ENCODE data around the gene TBC1D2.
A peak's percentile ranks its signal among the peaks of the same experiment; 100 is the strongest.

TBC1D2 gene

DNA sequence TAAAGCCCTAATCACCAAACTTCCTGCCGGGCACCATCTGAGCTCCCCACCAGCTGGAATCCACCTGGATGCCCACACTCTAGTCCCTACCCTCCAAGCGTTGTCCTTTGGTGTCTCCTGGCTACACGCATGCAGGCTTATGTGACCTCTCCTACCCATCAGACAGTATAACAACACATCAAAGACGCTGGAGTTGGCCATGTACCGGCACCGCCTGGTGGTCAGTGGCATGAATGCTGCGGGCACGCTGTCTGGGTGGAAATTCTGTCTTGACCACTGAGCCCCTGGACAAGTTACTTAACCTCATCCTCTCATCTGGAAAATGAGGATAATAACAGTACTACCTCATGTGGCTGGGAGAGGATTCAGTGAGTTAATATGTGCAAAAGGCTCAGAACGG is 39.6 kb downstream of the TBC1D2 start:
- DNase-seq (ENCODE audit: low read depth in 3 of 3): no peak

DNA sequence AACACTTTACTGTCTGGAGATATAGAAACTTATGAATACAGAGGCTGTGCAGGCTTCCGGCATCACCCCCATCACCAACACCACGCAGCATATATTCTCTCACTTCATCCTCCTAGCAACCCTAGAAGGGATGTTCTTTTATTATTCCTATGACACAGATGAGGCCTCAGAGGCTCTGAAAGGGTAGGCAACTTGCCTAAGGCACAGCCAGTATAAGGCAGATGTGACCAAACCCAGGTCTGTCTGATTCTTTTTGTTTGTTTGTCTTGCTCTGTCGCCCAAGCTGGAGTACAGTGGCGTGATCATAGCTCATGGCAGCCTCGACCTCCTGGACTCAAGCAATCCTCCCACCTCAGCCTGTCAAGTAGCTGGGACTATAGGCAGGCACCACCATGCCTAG is 40.2 kb downstream of the TBC1D2 start:
- no peak for DNase-seq (ENCODE audit: low read depth in 3 of 3)

DNA sequence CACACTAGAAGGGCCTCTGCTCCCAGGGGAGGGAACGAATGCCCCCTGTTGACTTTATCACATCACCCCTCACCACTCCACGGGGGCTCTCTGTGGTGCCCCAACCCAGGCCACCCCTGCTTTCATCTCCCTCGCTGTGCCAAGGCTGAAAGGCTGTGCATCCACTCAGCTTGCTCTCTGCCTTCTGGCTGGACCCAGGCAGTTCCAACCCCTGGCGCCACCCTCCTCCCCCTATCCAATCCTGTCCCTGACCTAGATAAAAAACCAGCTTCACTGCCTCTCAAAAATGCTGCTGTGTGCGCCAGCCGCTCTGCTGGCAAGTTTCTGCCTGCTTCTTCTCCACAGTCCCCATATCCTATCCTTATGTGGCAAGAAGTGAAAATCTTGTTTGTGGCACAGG is 40.6 kb downstream of the TBC1D2 start:
- no peak for DNase-seq (ENCODE audit: low read depth in 3 of 3)

- DNase-seq (ENCODE audit: low read depth in 3 of 3): no peak
Observed at GRCh38 chr9:98211260-98211659, 44.2 kb downstream of the TBC1D2 start.

DNA sequence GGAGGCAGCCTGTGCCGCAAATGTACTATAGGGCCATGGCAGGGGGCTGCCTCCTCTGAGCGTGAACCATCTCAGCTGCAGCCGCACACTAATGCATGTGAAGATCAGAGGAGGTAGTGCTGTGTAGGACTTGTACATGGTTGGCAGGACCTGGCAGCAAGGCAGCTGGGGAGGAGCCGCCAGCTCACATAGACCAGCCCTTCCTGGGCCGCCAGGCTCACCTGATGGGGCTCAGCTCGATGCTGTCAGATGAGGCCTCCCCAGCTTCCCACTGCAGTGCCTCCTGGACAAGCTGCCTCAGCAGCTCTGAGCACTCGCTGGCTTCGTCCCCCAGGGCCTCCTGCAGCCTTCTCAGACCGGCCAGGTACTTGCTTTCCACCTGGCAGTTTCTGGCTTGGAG is 45.0 kb downstream of the TBC1D2 start:
- no peak for DNase-seq (ENCODE audit: low read depth in 3 of 3)

DNA sequence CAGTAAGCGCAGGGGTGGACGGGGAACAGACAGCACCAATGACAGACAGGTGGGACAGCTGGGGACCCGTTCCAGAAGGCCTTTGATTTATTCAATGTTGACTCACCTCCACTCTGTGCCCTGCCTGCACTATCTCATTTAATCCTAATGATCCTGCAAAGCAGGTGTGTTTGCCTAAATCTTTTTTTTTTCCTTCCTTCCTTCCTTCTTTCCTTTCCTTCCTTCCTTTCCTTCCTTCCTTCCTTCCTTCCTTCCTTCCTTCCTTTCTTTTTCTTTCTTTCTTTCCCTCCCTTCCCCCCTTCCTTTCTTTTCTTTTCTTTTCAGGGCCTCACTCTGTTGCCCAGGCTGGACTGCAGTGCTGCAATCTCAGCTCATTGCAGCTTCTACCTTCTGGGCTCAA is 45.9 kb downstream of the TBC1D2 start:
- DNase-seq (ENCODE audit: low read depth in 3 of 3): no peak

- no peak for DNase-seq (ENCODE audit: low read depth in 3 of 3)
Observed at GRCh38 chr9:98208635-98209034, 46.8 kb downstream of the TBC1D2 start.

- no peak for DNase-seq (ENCODE audit: low read depth in 3 of 3)
Observed at GRCh38 chr9:98207606-98208005, 47.8 kb downstream of the TBC1D2 start.

GRCh38 chr9:98206754-98207153 is 48.7 kb downstream of the TBC1D2 start:
- no peak for DNase-seq (ENCODE audit: low read depth in 3 of 3)

- DNase-seq (ENCODE audit: low read depth in 3 of 3): no peak
Observed at GRCh38 chr9:98204692-98205091, 50.8 kb downstream of the TBC1D2 start.

DNA sequence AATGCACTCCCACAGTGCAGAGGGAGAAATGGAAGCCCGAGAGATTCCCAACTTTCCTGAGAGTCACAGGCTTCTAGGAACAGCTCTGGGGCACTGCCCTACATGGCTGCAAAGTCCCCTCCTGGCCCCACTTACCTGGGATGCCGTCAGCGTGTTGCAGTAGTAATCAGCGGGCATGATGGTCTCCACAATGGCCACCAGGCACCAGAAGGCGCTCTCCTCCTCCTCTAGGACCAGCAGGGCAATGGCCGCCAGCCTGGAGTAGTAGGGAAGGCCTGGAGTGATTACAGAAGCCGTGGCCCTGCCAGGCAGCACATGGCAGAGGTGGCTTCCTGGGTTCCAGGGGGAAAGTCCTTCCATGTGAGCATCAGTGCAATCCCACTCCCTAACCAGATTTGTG is 52.3 kb downstream of the TBC1D2 start:
- no peak for DNase-seq (ENCODE audit: low read depth in 3 of 3)

GRCh38 chr9:98202252-98202651 is 53.2 kb downstream of the TBC1D2 start:
- DNase-seq (ENCODE audit: low read depth in 3 of 3): no peak

DNA sequence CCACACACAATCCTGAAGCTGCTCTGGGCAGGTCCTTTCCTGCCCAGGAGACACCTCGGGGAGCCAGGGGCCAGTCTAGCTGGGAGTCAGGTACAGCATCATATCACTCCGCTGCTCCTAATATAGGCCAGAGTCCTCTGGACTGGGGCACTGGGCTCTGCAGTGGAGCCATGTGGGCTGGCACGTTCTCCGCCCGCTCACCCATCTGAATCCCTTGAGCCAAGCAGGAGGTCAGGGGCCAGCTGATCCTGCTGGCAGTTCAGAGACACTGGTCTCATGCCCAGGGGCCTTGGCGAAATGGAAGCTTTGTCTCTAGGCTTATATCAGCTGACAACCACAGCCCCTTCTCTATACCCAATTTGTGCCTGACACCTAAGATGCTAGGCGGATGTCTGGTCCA is 53.7 kb downstream of the TBC1D2 start:
- DNase-seq (ENCODE audit: low read depth in 3 of 3): no peak

DNA sequence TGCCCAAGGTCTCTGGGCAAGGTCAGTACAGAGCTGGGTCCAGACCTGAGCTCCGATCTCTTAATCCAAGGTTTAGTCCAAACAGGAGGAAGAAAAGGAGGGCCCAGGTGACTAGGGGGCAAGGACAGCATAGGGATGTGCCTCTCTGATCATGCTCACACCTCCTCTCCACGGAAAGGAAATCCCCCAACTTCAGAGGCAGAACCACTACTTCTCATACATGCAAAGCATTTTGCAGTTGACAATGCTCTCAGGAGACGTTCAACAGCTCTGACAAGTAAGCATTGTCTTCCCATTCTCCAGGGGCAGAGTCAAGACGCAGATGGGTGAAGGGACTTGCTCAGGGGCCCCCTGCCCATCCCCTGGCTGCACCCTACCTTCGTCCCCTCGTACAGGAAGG is 54.3 kb downstream of the TBC1D2 start:
- no peak for DNase-seq (ENCODE audit: low read depth in 3 of 3)

- DNase-seq (ENCODE audit: low read depth in 3 of 3): no peak
Observed at GRCh38 chr9:98199388-98200033, 55.9 kb downstream of the TBC1D2 start.

GRCh38 chr9:98195671-98196070 is 59.8 kb downstream of the TBC1D2 start:
- no peak for DNase-seq (ENCODE audit: low read depth in 3 of 3)

- DNase-seq (ENCODE audit: low read depth in 3 of 3): no peak
Observed at GRCh38 chr9:98193336-98193944, 62.0 kb downstream of the TBC1D2 start.

DNA sequence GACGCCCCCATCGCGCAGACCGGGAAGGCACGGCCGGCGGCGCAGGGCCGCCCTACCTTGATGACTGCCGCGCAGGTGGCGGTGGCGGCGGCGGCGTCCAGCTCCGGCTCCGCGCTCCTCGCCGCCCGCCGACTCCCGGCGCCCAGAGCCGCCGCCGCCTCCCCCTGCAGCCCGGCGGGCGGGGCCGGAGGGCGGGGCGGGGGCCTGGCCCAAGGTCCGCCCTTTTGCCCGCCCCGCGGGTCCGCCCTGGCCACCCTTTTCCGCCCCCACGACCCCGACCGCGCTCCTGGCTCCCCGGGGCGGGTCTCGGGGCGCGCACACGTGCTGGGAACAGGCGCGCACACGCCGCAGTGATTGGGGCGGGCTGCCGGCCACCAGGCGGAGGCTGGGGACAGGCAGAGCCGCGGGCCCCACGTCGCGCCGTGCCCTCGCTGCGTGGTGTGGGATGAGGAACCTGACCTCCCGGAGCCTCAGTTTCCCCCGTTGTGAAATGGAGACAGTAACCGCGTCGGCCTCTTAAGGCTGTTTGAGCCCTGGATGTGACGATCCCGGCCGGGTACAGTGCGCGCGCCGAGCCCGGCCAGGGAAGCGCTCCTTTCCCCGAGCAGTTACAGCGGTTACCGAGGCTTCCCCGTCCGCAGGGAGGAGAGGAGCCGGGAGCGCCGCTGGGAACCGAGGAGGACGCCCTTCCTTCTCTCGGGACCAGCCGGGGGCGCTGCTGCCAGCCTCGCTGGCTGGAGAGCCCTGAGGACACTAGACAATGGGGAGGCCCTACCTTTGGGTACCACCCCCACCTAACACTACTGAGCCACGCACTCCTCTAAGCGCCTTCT is 62.7 kb downstream of the TBC1D2 start, which contains the start of gene CORO2A:
Gene CORO2A (minus strand): TSS at position 135 of the 833 bp plus-strand sequence. CDS start 34,977 bp downstream, outside the sequence.
- peak; percentile 35 to 71 (median 43) for DNase-seq (ENCODE audit: low read depth in 3 of 3)

GRCh38 chr9:98191671-98192502 is 63.6 kb downstream of the TBC1D2 start:
- DNase-seq (ENCODE audit: low read depth in 3 of 3): peak in 1 of 3 experiments; percentile 6

GRCh38 chr9:98191181-98191608 is 64.3 kb downstream of the TBC1D2 start:
- DNase-seq (ENCODE audit: low read depth in 3 of 3): no peak

DNA sequence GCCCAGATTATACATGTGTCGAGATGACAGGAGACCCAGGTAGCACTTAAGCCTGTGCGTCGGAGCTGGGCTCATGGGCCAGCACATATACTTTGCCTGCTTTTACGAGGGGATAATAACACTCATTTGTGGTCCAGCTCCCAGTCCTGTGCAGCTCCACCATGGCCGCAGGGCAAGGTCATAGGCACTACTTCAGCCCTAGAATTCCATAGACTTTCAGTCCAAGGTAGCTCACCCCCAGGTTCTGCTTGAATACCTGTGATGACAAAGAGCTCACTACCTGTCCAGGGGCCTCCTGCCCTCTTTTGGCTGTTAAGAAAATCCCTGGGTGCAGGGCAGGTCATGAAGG is 64.7 kb downstream of the TBC1D2 start:
- no peak for DNase-seq (ENCODE audit: low read depth in 3 of 3)

DNA sequence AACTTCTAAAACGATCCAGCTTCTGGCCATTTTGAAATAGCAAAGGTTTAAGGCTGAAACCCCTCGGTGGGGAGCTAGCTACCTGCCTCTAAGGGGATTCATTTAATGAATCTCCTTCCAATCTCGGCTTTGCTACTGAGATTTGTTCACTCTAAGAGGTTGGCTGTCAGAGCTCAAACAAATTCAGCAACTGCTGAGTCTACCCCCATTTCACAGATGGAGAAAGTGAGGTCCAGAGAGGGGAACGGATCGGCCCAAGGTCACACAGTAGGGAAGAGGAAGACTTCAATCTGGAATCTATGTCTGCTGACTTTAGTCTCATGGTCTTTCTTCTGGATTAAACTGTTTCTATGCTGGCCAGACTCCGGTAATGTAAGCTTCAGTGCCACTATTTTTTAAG is 66.0 kb downstream of the TBC1D2 start:
- DNase-seq (ENCODE audit: low read depth in 3 of 3): no peak

Measured in stimulated activated CD4-positive, alpha-beta T cell treated with anti-CD3 and anti-CD28 coated beads, TNF-alpha, amount 100 ng/mL, for 4 hours (primary cell).